GM19467 (cell line): ENCODE measurements around the gene ULK3.
A peak's percentile ranks its signal among the peaks of the same experiment; 100 is the strongest.

ENCODE experiments used
- ATAC-seq: cut with Tn5 transposase; IDR thresholded peaks from one replicate; pipeline ENCODE4 v1.9.1; 2021; ENCODE audit warnings: mild to moderate bottlenecking, moderate library complexity; ENCODE audit not compliant: unreplicated experiment

ULK3 gene

GRCh38 chr15:74869372-74869725 is 26.4 kb upstream of the ULK3 start:
- ATAC-seq, result no peak

GRCh38 chr15:74868059-74868458 is 25.1 kb upstream of the ULK3 start:
- ATAC-seq, result no peak

- ATAC-seq, result no peak
Observed at GRCh38 chr15:74867466-74868038, 24.6 kb upstream of the ULK3 start.

GRCh38 chr15:74866090-74866489 is 23.1 kb upstream of the ULK3 start:
- no peak for ATAC-seq

GRCh38 chr15:74865316-74865715 is 22.4 kb upstream of the ULK3 start:
- ATAC-seq, result no peak

- ATAC-seq, result no peak
Observed at GRCh38 chr15:74864296-74864695, 21.3 kb upstream of the ULK3 start.

GRCh38 chr15:74863239-74864056 is 20.5 kb upstream of the ULK3 start:
- no peak for ATAC-seq

- no peak for ATAC-seq
Observed at GRCh38 chr15:74858369-74858740, 15.4 kb upstream of the ULK3 start.

GRCh38 chr15:74857671-74858368 is 14.9 kb upstream of the ULK3 start:
- ATAC-seq, result peak; percentile 19

GRCh38 chr15:74857082-74857655 is 14.2 kb upstream of the ULK3 start:
- ATAC-seq, result peak; percentile 53

GRCh38 chr15:74856537-74856936 is 13.6 kb upstream of the ULK3 start:
- no peak for ATAC-seq

GRCh38 chr15:74855857-74856256 is 12.9 kb upstream of the ULK3 start:
- no peak for ATAC-seq

- ATAC-seq, result no peak
Observed at GRCh38 chr15:74854453-74855022, 11.6 kb upstream of the ULK3 start.

GRCh38 chr15:74851960-74852359 is 9.0 kb upstream of the ULK3 start:
- no peak for ATAC-seq

GRCh38 chr15:74850393-74850792 is 7.4 kb upstream of the ULK3 start:
- ATAC-seq, result no peak

- no peak for ATAC-seq
Observed at GRCh38 chr15:74847432-74847831, 4.5 kb upstream of the ULK3 start.

- ATAC-seq, result no peak
Observed at GRCh38 chr15:74845581-74845980, 2.6 kb upstream of the ULK3 start.

- ATAC-seq, result no peak
Observed at GRCh38 chr15:74845208-74845568, 2.2 kb upstream of the ULK3 start.

GRCh38 chr15:74844319-74845207 is 1.6 kb upstream of the ULK3 start:
- ATAC-seq, result no peak

- ATAC-seq, result no peak
Observed at GRCh38 chr15:74843891-74844299, 939 bp upstream of the ULK3 start.

GRCh38 chr15:74843445-74843828 is 481 bp upstream of the ULK3 start:
- no peak for ATAC-seq
